Renal cortical epithelial cell (primary cell): ENCODE results near the gene PIGO. TPM values are rescaled to one million over a fixed set of nuclear protein-coding genes. Genes with fewer than 3 reads are reported as not detected.
A peak's percentile ranks its signal among the peaks of the same experiment; 100 is the strongest.

Source experiments
- DNase-seq: peaks from one replicate; pipeline ENCODE4 v3.0.0-alpha.2; 2011; ENCODE audit warnings: low read depth
- total RNA-seq: library from RNA; depleted of rRNA; stranded (reverse); fragments of >200 nt; gene quantifications from 2 replicates; pipeline ENCODE4 v1.2.3, GENCODE V29; 2014

Gene PIGO
- total RNA-seq, 1 donor from 2014 or later: 30.6 TPM

GRCh38 chr9:35071814-35072460 is 24.5 kb downstream of the PIGO start:
- peak; percentile 42 for DNase-seq

GRCh38 chr9:35070823-35071813 is 25.3 kb downstream of the PIGO start:
- peak; percentile 65 for DNase-seq

GRCh38 chr9:35069020-35069419 is 27.4 kb downstream of the PIGO start:
- DNase-seq: no peak

DNA sequence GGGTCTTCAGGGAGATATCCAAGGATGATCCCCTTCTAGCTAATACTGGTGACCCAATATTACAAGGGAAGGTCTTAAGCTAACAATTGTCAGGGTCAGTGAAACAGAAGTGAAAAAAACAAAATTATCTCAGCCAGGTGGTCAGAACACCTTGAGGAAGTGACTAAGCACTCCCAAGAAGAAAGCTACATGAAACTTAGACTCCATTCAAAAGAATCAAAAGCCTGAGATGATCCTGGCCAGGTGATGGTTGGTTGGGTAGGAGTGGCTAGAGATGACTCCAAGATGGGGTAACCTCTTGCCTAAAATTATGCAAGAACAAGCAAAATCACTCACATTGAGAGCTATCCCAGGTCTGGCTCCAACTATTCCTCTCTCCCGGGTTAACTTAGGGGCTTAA is 29.3 kb downstream of the PIGO start:
- DNase-seq: no peak

DNA sequence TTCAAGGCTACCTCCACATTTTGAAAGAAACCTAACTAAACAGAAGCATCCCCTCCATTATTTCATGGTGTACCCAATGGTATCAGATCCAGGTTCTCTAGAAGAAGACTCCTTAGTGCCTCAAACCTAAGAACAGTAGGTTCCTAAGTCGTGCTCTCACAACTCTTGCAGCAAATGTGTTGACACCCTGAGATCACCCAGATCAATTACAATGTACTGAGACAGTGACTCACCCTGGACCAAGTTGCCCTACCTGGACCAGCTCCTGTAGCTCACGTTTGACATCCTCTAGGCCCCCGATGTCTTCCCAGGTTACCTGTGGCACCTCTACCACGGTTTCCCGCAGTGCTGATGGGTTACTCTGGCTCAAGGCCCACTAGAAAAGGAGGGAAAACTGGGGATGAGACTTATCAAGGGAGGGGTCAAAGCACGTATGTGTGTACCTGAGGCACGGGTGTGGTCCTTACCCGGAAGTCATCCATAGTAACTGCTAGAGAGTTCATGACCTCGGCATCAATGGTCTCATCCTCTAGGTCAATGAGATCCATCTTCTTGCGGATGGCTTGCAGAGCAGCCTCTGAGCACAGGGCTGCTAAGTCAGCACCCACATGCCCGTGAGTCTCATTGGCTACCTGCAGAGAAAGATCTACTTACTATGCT is 35.7 kb downstream of the PIGO start:
- no peak for DNase-seq

DNA sequence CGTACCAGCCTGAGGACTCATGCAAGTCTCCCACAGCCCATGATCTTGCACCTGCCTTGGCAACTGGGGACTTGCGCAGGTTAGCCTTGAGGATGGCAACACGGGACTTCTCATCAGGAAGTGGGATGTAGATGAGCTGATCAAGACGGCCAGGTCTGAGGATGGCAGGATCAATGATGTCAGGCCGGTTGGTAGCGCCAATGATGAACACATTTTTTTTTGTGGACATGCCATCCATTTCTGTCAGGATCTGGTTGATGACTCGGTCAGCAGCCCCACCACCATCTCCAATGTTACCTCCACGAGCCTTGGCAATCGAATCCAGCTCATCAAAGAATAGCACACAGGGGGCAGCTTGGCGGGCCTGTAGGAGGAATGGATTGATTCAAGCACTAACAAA is 37.0 kb downstream of the PIGO start:
- no peak for DNase-seq

- no peak for DNase-seq
These were observed 39.1 kb downstream of the PIGO start for GRCh38 chr9:35057271-35057620.

- DNase-seq: no peak
These were observed 39.7 kb downstream of the PIGO start for GRCh38 chr9:35056571-35057270.

GRCh38 chr9:35054871-35055644 is 41.3 kb downstream of the PIGO start:
- DNase-seq: no peak

DNA sequence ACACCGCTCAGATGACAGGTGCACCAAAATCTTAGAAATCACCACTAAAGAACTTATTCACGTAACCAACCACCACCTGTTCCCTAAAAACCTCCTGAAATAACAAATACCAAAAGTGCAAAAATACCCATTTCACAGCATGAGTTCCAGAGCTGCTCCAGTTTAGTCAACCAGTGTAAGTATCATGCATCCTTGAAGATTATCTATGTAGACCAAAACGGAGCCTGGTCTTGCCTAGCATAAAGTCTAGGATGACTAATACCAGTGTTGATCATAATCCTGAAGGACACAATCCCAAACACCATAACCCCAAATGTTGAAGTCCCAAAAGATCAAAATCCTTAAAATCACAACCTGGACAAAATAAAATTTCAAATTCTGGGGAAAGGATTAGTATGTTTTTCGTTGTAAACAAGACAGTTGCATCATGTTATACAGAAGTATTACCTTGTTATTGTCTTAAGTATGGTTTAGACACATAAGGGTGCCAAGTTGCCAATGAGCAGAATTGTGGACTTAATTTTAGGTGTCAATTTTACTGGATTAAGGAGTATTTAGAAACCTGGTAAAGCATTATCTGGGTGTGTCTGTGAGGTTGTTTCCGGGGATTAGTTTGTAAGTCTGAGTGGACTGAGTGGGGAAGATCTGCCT is 42.1 kb downstream of the PIGO start:
- DNase-seq: no peak

DNA sequence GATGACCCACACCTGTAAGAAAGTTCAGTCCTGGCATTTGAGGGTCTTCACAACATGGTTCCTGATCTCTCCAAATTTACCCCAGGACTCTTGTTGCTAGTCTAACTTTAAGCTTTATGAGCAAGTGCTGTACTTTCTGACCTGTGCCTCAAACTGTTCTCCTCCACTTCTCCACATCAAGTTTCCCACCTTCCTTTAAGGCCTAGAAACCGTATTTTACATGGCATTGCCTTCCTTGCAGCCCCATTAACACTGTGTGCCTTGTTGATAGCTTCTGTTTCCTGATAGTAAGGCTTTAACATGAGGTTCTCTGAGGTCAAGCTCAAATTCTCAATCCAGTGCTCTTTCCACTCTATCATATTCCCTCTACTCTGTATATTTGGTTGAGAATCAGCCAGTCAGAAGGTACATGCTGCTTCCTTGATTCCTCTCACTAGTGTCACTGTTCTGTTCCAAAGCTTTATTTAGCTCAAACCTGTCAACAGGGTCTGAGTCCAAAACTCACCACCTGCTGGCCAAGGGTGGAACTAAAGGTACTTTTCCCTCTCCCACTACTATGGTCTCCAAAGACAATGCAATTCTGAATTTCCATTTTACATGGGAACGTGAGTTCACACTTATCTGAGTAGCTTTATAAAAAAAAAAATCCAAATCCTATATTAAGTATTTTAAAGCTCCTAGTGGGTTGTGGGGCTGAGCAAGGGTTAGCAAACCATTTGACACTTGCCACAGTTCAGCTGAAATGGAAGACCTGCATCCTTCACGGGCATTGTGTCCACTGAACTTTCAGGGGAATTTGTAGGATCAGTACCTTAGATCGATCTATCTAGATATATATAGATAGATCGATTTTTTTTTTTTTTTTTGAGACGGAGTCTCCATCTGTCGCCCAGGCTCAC is 45.1 kb downstream of the PIGO start:
- DNase-seq: peak; percentile 64

- DNase-seq: no peak
These were observed 47.9 kb downstream of the PIGO start for GRCh38 chr9:35048511-35048910.

GRCh38 chr9:35044071-35044470 is 52.3 kb downstream of the PIGO start:
- no peak for DNase-seq

- no peak for DNase-seq
These were observed 53.4 kb downstream of the PIGO start for GRCh38 chr9:35042891-35043545.

DNA sequence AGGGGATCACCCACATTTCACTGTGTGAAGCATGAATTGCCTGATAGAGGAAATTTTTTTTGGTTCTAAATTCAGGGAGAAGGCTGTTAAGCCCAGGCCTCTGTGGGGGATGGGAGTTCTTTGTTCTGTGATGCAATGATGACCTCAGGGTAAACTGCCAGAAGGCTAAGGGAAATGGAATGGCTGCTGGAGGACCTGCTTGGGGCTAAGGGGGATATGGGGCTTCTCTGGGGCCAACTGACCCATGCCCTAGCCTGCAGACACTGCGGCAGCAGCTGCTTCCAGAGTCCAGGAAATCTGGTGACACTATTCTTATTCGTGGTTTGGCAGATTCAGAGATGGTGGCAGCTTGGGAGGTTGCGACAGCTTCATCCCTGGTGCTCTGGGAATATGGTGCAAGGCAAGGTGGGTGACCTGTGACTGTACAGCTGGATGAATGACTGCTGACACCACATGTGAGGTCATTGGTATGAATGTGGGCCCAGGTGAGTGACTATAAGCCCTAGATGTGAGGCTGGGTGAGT is 54.2 kb downstream of the PIGO start:
- DNase-seq: peak; percentile 63
